HG02588 (cell line): Measurements from ENCODE around the gene LRRC15.

Source experiments
- ATAC-seq: cut with Tn5 transposase; IDR thresholded peaks from one replicate; pipeline ENCODE4 v1.9.1; 2021; ENCODE audit warnings: mild to moderate bottlenecking, moderate library complexity; ENCODE audit not compliant: unreplicated experiment

The LRRC15 gene

DNA sequence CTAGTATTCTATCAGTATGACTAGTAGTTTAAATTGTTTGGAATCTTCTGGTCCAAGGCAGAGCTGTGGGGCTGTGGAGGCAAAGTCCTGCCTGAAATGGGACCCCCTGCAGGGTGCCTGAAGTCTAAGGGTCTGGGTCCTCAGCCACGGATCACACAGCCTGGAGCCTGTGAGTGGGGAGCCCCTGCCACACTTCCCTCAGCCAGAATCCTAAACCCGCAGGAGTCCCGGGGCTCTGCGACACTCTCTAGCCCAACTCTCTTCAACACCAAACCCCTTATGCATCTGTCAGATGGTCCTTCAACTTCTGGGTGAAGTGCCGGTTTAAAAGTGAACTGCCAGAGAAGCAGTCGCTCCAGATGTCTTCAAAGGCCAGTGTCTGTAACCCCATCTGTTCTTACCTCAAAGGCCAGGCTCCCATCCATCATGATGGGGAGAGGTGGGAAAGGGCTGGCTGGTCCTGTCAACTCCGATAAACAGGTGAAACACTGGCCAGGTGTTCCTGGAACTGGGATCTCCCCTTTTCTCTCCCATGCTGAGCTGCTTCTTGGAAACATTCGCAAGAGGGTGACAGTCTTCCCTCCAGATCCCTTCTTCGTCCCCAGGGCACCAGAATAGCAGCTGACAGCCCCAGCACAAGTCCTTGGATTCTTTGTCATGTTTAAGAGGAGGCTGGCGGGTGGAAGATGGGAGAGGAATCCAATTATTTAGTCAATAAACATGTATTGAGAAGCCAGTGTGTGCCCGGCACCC is 64.0 kb downstream of the LRRC15 start:
- ATAC-seq, result no peak
